Measurements from ENCODE around the gene RAET1L.

- no peak for TF ChIP-seq PBX3 (IDR thresholded peaks at IDR 0.05; ENCODE audit: insufficient replicate concordance, low read depth, low read length)
- no peak for TF ChIP-seq EZH2 (IDR thresholded peaks at IDR 0.05; ENCODE audit: borderline replicate concordance, control insufficient read depth, low read depth, low read length)
- TF ChIP-seq EGR1 (IDR thresholded peaks at IDR 0.05; ENCODE audit: borderline replicate concordance in 1 of 2, low read depth in 2 of 2, low read length in 2 of 2), result no peak
- TF ChIP-seq CHD2 (IDR thresholded peaks at IDR 0.05; ENCODE audit: borderline replicate concordance, low read depth, low read length), result no peak
- TF ChIP-seq TAF1 (IDR thresholded peaks at IDR 0.05; ENCODE audit: borderline replicate concordance, low read depth, low read length), result no peak
- no peak for TF ChIP-seq SP1 (IDR thresholded peaks at IDR 0.05; ENCODE audit: low read depth, low read length)
- no peak for TF ChIP-seq POLR2AphosphoS2 (IDR thresholded peaks at IDR 0.05; ENCODE audit: low read depth, low read length)
Observed at GRCh38 chr6:149988550-149989346, 36.6 kb downstream of the RAET1L start.
